NCI-H1105 treated with DMSO at 0.1 percent for 48 hours (cell line): Measurements from ENCODE around the gene PADI3.
"Not testable (repeated sequence)": the region's sequence is repeated elsewhere in the genome, so short reads cannot be mapped to it uniquely, and the experiment has no call there.

Experiments
- DNase-seq: peaks from one replicate; lab custom pipeline; 2025; lab: John Stamatoyannopoulos, UW

PADI3 gene

DNA sequence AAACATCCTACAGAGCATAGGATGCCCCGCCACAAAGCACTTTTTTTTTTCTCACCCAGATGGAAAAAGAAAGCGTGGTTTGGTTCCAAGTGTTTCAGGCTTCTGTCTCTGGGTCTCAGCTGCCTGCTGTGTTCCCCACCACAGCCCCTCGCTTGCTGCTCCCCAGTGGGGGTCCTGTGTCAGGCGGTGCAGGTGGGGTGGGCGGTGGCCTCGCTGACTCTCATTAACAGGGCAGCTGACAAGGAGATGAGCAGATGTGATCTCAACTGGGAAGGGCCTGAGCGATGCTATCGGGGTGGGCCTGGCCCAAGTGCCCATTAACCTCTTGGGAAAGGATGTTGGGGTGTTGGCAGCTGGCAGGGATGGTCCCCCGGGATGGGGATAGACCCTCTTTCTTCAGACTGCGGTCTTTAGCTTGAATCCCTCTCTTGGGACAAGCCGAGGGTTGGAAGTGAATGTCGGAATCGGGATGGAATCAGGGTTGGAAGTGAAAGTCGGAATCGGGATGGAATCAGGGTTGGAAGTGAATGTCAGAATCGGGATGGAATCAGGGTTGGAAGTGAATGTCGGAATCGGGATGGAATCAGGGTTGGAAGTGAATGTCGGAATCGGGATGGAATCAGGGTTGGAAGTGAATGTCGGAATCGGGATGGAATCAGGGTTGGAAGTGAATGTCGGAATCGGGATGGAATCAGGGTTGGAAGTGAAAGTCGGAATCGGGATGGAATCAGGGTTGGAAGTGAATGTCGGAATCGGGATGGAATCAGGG lies 7.7 kb upstream of the PADI3 start:
- DNase-seq = not testable (repeated sequence)

DNA sequence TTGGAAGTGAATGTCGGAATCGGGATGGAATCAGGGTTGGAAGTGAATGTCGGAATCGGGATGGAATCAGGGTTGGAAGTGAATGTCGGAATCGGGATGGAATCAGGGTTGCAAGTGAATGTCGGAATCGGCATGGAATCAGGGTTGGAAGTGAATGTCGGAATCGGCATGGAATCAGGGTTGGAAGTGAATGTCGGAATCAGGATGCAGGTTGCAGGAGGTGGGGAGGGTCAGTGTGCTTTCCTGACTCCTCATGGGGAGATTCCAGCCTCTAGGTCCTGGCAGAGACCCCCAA lies 7.2 kb upstream of the PADI3 start:
- DNase-seq = not testable (repeated sequence)

DNA sequence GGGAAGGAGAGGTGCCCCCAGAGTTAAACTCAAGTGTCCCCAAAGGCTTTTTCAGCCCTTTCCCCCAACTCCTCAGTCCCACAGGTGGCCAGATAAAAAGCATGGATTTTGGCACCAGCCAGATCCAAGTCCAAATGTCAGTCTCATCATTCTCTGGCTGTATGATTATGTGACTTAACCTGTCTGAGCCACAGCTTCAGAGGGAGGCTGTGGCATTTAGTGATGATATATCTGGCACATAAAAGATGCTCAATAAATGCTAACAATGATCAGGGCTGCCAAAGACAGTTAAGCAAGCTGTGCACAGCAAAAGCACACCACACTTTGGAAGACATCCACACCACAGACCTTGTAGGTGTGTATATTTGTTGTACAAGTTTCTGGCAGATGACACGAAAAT lies 5.6 kb upstream of the PADI3 start:
- no peak for DNase-seq

DNA sequence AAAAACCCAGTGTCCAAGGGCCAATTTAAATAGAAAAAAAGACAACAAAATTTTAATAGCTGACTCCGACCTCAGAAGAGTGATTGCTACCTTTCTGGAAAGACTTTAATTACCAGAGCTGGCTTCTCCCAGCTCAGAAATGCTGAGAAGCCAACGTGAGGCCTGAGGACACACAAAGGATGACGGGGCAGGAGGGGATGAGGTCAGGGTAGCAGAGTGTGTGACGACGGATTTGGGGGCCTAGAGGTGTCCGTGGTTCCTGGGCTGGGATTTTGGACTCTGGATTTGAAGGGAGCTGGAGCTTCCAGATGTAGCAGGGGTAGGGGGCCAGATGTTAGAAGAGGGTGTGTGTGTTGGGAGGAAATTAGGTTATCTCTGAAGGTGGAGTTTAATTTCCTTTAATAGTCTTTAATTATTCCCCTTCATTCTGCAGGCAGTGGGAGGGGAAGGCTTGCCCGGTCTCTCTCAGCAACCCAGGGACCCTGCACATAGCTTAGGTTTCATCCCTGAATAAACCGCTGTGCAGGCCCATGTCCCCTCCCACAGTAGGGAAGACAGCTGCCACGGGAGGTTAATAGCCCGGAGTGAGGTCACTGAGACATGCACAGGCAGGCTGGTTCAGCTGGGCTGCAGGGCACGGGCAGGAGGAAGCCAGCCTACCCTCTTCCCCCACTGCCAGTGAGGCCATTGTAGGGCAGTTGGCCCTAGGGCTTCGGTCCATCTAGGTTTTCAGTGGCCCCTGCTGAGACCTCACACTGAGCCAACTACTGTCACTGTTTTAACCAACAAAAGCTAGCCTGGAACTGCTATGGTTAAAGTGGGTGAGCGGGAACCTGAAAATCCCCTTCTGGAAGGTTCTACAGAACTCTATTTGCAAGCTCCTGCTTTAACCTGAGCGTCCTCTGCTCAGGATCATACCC lies 3.8 kb upstream of the PADI3 start:
- peak; percentile 63 for DNase-seq

DNA sequence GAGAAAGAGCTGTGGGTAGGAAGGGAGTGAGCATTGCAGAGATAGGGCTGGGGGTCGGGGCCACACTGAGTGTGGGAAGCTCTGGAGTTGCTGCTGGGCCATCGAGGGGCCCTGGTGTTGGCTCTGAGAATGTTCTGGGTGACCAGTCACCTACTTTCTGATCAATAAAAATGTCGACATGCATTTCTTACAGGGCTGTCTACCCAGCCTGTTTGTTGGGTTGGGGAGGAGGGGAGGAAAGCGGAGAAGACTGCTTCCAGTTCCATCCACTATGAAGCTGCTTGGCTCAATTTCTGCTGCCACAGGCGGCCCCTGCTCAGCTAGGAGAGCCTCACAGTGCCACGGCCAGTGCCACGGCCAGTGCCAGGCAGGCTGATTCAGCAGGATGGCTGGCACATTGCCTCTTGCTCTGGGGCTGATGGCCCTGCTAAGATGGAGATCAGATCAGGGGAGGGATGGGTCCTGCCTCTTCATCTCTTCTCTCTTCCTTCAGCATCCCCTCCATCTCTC lies 3.0 kb upstream of the PADI3 start:
- DNase-seq = no peak

DNA sequence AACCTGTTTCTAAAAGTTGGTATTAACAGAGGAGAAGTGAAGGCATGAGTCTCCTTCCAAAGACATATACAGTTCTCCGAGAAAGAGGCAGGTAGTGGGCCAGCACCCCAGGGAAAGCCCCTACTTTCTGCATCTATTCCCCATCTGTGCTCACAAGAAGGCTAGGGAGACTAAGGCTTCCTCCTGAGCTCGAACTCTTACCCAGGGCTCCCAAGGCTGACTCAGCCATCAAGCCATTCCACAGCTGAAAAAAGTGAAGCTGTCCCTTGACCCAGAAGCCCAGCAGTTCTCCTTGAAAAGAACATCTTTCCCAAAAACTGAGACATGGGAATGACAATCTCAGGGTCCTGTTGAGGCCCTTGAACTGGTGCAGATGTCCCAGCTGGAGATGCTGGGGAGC lies 1.9 kb upstream of the PADI3 start:
- DNase-seq = no peak

DNA sequence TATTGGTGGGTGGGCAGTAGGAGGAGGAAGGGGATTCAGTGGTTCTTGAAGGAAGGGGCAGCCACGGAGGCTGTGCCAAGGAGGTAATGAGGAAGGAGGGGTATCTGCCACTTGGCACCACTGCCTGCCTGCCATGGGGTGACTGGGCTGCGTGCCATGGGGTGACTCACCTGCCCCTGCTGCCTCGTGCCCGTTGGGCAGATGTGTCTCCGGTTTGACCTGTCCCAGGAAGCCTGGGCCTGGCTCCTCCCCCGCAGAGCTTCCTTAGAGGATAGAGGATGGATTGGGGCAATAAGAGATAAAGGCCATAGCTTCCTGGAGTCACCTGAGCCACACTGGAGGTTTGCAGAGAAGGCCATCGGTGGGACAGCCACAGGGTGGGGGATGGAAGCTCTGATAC lies 1.7 kb downstream of the PADI3 start:
- DNase-seq = peak; percentile 23

DNA sequence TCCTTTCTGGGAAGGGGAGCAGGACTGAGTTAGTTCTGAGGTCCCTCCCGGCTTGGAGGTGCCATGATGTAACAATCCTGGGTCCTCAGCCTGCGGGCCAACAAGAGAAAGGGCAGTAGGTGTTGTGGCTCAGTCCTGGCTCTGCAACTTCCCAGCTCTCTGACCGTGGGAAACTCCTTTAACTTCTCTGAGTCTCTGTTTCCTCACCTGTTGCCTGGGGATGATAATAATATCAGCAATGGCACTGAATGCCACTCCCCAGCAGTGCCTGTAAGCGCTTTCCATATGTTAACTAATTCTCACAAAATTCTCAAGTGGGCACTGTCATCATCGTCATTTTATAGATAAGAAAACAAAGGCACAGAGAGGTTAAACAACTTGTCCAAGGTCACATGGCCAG lies 2.3 kb downstream of the PADI3 start:
- DNase-seq = no peak

DNA sequence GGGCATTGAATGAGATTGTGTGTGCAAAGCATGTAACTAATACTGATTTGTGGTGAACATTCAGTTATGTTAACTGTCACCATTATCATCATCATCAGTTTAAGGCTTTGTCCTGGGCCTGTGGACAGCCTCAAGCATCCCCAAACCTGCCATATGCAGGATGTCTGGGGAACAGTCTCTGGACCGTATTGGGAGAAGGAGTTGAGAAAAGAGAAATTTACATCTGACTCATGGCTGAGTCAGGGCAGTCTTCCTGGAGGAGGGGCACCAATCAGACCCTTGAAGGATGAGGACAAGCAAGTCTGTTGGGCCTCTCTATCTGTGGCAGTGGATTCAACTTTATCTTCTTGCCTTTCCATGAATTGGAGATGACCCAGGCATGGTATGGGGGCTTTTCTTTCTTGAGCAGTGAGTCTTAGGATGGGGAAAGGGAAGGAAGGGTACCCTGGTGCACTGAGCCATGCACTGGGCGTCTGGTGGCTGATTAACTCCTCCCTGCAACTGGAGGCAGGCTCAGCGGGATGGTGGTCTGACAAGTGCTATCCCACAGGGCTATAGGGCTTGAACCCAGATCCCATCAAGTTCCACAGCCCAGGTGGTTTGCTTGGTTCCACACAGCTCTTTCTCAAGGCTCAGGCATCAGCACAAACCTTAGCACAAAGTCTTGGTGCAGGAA lies 2.9 kb downstream of the PADI3 start:
- DNase-seq = no peak

DNA sequence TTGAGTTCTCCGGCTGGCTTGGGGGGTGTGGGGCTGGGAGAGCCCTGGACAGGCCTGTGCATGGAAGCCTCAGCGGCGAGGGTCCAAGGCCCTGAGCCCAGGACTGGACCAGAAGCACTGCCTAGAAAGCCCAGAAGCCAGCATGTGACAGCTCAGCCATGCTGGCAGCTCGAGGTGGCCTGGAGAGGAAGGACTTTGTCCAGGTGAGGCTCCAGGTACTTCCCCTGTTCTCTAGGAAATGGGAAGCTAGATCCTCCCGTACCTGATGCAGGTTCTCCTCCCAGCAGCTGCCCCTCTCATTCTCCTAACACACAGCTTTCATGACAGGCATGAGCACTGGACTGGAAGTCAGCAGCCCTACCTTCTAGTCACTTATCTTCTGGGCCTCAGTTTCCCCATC lies 6.4 kb downstream of the PADI3 start:
- no peak for DNase-seq

DNA sequence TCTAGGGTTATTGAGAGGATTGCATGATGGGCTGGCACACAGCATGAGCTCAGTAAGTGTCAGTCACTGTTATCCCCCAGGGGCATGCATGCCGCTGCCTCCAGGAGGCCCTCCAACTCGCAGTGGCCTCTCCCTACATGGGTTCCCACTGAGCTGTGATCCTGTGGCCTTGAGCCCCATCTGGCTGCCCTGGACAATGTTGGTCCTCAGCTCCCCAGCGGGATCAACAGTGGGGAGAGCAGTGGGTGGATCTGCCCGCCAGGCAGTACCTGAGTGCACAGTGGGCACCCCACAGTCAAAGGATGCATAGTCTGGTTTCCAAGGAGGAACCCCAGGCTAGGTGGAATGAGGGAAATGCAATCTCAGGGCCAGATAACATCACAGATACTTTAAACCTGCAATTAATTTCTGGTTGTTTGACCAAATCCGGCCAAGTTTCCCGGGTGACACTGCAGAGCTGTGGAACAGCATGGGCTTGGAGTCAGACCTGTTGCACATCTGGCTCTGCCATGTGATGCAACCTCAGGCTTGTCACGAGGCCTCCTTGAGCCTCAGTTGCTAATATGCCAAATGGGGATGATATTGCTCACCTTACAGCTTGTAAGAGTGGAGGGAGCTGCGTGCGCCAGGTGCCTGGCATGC lies 9.3 kb downstream of the PADI3 start:
- no peak for DNase-seq

DNA sequence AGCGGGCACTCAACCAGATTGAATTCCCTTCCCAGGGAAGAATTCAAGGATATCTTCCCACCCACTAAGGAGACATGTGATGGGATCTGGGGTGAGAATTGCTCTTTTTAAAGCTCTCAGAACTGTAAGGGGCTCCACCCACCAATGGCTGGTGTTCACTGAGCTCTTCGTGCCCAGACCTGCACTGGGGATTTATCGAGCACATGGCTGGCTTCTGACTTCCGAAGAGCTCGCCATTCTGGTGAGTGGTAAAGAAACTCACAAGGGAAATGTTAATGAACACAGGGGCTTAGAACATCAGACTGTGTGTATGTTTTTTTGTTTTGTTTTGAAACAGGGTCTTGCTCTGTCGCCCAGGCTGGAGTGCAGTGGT lies 9.8 kb downstream of the PADI3 start:
- no peak for DNase-seq

DNA sequence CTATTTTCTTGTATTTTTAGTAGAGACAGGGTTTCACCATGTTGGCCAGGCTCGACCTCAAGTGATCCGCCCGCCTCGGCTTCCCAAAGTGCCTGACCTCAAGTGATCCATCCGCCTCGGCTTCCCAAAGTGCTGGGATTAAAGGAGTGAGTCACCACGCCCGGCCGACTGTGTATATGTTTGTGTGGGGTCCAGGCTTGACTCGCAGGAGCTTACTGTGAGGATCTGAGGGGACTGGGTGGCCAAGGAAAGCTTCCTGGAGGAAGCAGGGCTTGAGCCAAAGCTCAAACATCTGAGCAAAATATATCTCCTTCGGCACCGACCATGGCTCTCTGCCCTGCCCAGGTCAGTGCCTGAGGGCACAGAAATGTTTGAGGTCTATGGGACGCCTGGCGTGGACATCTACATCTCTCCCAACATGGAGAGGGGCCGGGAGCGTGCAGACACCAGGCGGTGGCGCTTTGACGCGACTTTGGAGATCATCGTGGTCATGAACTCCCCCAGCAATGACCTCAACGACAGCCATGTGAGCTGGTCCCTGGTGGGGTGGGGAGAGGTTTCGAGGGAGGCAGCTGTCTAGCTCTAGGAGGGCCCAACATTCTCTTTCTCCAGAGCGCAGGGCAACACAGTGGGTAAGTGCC lies 10.5 kb downstream of the PADI3 start:
- DNase-seq = no peak

DNA sequence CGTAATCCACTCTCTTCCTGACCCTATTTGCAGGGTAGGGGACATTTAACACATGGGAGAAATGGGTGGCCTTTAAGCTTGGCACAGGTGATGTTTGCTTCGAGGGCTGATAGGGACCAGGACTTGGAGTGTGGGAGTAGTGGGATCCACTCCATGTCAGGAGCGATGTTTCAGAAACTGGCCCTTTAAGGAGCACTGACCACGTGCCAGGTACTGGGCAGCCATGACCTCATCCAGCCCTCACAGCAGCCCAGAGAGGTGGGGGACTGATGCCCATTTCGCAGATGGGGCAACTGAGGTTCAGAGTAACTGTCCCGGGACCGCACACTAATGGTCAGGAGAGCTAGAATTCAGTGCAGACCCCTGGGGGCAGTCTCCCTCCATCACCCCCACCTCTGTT lies 11.4 kb downstream of the PADI3 start:
- no peak for DNase-seq

DNA sequence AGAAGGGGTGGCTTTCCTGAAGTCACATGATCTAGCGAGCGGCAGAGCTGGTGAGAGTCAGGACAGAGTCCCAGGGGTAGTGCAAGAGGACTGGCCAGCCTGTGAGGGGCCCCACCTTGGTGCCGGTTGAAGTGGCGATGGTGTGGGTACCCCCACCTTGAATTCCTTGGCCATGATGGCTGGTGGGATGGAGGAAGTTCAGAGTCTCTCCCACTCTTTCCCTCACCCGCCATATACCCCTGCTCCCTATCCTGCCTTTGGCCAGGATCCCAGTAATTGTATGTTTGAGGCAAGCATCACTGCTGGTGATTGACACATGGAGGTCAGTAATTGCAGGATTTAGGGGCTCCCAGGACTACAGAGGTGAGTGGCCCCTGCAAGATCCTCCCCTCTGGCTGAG lies 11.8 kb downstream of the PADI3 start:
- no peak for DNase-seq

DNA sequence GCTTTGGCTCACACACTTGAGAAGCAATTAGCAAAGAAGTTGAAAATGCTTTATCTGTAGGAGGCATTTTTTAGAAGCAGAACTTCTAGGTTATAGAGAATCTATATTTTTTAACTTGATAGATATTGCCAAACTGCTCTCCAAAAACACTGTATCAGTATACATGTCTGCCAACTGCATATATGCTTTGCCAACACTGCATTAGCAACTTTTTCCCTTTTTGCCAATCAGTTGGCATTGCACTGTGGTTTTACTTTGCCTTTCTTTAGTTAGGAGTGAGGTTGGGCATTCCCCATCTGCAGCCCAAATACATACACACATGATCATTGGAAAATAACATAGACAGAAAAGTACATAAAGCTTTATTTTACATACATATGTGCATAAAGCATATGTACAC lies 15.0 kb downstream of the PADI3 start:
- DNase-seq = no peak

DNA sequence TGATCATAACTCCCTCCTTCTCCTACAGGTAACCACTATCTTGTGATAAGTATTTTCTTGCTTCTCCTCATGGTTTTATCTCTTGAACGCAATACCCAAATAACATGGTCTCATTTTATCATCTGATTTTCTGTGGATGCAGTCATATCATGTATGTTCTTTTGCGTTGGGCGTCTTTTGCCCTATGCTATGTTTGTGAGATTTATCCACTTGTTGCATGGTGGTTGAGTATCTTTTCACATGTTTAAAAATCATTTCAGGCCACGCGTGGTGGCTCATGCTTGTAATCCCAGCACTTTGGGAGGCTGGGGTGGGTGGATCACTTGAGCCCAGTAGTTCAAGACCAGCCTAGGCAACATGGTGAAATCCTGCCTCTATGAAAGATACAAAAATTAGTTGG lies 15.6 kb downstream of the PADI3 start:
- no peak for DNase-seq

DNA sequence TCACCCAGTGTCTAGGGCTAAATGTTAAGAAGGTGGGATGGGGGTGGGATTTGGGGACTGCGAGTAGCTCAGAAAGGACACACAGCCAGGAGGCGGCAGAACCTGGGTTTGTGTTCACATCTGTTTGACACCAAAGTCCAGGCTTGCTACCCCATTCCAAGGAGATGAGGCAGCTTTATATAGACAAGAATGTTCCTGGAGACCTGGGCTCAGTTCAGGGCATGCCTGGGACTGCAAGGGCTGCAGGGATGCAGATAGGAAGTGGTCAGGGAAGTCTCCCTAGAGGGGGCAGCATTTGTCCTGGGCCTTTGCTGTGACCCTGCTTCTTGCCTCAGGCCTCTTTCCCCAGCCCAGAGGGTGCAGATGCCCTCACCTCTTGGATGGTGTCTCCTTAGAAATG lies 16.3 kb downstream of the PADI3 start:
- no peak for DNase-seq

DNA sequence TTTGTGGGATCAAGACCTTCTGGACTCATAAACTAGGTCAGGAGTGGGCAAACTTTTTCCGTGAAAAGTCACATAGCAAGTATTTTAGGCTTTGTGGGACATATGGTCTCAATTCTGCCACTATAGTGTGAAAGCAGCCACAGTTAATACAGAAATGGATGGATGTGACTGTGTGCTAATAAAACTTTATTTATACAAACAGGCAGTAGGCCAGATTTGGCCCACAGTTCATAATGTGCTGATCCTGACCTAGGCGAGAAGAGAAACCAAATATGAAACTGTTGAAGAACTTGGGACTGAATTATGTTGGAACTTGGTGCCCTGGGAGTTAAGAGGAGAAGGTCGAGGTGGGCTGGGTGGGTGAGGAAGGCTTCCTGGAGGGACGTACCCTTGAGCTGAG lies 17.1 kb downstream of the PADI3 start:
- no peak for DNase-seq

DNA sequence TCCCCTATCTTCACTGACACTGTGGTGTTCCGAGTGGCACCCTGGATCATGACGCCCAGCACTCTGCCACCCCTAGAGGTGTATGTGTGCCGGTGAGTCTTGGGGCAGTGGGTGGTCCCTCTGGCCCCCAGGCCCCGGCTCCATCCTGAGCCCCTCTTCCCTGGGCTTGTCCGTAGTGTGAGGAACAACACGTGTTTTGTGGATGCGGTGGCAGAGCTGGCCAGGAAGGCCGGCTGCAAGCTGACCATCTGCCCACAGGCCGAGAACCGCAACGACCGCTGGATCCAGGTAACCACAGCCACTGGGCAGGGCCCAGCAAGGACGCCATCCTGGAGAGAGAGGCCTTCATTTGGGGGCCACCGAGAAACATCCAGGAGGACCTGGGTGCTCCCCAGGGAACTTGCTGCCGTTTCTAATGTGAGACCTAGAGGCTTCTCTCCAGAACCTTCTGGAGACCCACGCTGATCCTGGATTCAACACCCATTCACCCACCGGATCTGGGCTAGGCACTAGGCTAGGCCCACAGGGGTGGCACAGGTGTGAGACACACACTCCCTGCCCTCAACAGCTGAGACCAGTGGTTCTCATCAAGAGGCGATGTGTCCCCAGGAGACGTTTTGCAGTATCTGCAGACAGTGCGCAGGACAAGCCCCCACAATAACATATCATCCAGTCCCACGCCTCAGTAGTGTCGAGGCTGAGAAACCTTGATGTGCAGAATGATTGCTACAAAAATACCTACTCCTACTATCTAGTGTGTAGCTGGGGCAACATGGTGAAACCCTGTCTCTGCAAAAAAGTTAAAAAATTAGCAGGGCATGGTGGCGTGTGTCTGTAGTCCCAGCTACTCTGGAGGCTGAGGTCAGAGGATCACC lies 22.2 kb downstream of the PADI3 start:
- DNase-seq = no peak

DNA sequence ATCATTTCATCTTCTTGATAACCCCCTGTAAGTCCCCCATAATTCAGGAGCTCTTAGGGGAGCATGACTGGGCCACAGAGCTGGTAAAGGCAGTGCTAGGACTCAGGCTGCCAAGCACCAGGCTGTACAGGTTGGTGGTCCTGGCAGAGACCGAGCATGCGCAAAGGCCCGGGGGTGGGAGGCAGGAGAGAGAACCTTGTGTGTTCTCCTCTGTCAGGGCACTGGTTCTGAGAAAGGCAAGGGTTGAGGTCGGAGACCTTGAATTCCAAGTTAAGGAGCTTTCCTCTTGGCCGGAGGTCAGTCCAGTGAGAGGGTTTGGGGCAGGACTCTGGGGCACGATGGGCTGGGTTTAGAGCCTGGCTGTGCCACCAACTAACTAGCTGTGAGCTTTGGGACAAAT lies 23.2 kb downstream of the PADI3 start:
- DNase-seq = no peak
